ELR (cell line): ENCODE data around the gene LRRFIP2.
"Not testable (repeated sequence)": the region's sequence is repeated elsewhere in the genome, so short reads cannot be mapped to it uniquely, and the experiment has no call there.

Experiments used
- DNase-seq: peaks from one replicate; pipeline ENCODE4 v3.0.0-alpha.2; 2015; ENCODE audit warnings: low read depth

Gene LRRFIP2

GRCh38 chr3:37143821-37144220 lies 30.6 kb downstream of the LRRFIP2 start:
- DNase-seq = no peak

DNA sequence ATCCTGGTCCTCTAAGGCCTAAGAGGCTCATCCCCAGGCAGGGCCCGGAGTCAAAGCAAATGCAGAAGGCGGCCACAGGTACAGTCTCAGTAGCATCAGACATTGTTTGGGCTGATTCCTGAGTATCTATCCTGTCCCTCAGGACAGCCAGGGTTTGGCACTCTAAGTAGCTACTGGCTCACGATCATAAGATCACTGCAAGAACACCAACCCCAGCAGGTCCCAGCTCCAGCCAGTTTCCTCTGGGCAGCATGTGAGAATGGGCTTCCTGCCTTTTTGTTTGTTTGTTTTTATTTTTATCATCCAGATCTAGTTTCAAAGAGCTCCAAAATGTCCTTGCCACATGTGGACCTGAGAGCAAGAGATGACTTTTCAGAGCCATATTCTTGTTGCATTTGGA lies 32.7 kb downstream of the LRRFIP2 start:
- DNase-seq = no peak

DNA sequence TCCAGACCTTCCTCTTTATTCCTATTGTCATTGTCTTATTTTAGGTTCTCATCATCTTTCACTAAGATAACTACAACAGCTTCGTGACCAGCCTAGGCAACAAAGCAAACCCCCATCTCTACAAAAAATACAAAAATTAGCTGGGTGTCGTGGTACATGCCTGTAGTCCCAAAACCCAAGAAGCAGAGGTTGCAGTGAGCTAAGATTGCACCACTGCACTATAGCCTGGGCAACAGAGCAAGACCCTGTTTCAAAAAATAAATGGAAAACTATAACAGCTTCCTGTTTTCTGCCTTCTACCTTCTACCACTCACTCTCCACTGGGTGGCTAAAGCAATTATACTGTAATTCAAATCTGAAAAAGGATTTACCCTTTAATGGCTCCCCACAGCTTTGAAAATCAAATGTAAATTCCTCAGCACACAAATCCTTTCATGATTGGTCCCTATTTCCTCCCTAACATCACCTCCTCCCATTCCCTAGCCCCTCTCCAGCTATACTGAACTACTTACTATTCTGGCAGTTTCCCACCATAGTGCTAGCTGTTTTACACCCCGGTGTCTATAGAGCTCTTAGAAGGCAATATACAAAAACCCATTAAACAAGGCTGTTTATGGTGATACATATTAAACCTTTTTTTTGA lies 33.4 kb downstream of the LRRFIP2 start:
- no peak for DNase-seq

GRCh38 chr3:37139567-37140052 lies 34.8 kb downstream of the LRRFIP2 start:
- DNase-seq = no peak

GRCh38 chr3:37138816-37139215 lies 35.6 kb downstream of the LRRFIP2 start:
- DNase-seq = peak; percentile 24

DNA sequence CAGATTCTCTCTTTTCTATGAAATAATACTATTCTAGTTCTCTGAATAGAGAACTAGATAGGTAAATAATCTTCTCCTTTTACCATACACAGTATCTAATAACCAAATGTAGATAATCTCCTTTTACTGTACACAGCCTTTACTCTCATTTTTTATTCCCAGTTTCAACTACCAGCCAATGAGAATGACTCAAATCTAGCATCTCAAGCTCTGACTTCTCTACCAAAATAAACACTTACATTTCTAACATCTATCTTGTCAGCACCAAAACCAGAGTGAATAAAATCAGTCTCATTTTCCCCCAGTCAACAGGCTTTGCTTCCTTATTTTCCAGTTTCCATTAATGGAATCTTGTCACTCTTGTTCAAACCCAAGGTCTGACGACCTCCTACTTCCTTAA lies 36.9 kb downstream of the LRRFIP2 start:
- no peak for DNase-seq

- no peak for DNase-seq
Measured at GRCh38 chr3:37136067-37136466, 38.3 kb downstream of the LRRFIP2 start.

DNA sequence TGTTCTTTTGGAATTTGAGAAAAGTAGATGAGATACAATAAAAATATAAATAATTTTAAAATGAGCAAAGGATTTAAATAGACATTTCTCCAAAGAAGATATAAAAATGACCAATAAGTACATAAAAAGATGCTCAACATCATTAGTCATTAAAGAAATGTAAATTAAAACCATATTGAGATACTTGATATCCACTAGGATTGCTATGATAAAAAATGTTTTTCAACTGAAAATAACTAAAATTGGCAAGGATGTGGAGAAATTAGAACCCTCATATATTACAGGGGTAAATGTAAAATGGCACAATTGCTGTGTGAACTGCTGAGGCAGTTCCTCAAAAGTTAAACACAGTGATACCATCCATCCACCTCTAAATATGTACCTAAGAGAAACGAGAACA lies 38.8 kb downstream of the LRRFIP2 start:
- DNase-seq = no peak

DNA sequence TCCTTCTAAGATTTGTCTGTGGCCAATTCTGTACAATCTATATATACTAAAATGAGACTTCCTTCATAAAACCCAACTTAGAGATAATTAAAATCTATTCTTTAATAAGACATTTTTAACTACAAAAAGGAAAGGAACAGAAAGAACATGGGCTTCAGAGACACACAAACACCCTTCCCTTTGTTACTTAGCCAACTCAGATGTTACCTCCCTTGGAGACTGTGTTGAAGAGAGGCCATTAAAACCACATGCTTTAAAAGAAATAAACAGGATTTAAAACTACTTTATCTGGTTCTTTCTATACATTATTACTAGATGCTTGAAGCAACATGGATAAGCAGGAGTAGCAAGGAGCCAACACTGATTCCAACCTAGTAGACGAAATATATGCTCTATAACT lies 42.0 kb downstream of the LRRFIP2 start:
- no peak for DNase-seq

- no peak for DNase-seq
Measured at GRCh38 chr3:37131860-37132144, 42.6 kb downstream of the LRRFIP2 start.

- no peak for DNase-seq
Measured at GRCh38 chr3:37130984-37131859, 43.2 kb downstream of the LRRFIP2 start.

DNA sequence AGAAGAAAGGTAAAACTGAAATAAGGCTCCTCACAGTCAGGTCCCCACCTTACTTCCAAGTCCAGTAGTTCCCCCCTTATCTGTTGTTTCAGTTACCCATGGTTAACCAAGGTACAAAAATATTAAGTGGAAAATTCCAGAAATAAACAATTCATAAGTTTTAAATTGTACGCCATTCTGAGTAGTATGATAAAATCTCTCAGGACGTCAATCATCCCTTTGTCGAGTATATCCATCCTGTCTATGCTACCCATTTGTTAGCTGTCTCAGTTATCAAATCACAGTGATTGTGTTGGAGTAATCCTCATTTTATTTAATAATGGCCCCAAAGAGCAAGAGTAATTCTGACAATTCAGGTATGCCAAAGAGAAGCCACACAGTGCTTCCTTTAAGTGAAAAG lies 43.9 kb downstream of the LRRFIP2 start:
- no peak for DNase-seq

- peak; percentile 85 for DNase-seq
Measured at GRCh38 chr3:37129871-37130270, 44.5 kb downstream of the LRRFIP2 start.

DNA sequence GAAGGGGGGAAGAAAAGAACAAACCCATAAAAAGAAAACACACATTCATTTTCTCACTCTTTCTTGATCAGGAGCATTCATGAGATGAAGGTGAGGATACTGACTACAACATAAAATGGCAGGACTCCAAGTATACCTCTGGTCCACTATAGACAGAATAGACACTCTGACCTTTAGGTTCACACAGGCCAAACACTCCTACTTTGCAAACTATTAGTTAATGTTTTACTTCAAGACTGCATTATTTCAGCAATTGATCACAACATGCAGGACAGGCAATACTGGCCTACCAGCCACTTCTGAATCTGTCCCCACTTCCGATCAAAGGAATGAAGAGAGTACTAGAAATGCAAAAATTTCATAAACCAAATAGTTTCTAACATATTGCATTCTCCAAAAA lies 47.0 kb downstream of the LRRFIP2 start:
- DNase-seq = no peak

- DNase-seq = no peak
Measured at GRCh38 chr3:37126856-37127255, 47.5 kb downstream of the LRRFIP2 start.

- no peak for DNase-seq
Measured at GRCh38 chr3:37125195-37126073, 48.9 kb downstream of the LRRFIP2 start.

DNA sequence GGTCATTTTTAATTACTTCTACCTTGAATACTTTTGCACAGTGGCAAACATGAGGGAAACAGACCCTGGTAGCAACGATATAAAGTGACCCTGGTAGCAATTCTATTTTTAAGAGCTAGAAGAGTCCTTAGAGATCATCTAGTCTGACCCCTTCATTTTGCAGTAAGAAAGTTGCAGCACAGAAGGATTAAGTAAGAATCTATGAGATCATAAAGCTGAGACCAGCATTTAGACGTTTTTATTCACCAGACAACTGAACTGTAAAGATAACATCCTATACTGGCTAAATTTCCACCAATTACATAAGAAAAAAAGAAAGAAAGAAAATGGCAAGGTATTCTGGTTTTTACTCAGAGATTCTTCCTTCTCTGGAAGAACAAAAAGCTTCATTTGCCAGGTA lies 49.9 kb downstream of the LRRFIP2 start:
- DNase-seq = no peak

DNA sequence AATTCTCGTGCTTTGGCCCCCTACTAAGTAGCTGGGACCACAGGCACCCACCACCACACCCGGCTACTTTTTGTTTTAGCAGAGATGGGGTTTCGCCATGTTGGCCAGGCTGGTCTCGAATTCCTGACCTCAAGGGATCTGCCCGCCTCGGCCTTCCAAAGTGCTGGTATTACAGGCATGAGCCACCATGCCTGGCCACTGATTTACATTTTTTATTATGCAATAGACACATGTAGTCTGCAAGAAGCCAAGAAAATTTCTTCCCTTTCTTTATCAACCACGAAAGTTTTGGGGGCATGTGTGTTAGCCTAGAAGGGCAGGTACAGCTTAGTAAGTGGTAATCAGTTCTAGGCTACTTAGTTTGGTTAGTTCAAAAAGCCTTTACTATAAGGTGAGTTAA lies 51.1 kb downstream of the LRRFIP2 start:
- DNase-seq = no peak

DNA sequence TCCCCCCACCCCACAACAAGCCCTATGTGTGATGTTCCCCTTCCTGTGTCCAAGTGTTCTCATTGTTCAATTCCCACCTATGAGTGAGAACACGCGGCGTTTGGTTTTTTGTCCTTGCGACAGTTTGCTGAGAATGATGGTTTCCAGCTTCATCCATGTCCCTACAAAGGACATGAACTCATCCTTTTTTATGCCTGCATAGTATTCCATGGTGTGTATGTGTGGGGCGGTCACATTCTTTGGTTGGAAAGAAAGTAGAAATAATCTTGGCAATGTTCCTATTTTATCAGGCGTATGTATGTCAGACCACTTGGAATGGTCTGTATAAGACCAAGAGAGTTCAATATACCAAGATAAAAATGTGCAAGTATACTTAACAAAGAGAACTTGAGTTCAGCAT lies 52.3 kb downstream of the LRRFIP2 start:
- DNase-seq = not testable (repeated sequence)

- no peak for DNase-seq
Measured at GRCh38 chr3:37118163-37118562, 56.2 kb downstream of the LRRFIP2 start.

- DNase-seq = no peak
Measured at GRCh38 chr3:37117548-37117947, 56.8 kb downstream of the LRRFIP2 start.

DNA sequence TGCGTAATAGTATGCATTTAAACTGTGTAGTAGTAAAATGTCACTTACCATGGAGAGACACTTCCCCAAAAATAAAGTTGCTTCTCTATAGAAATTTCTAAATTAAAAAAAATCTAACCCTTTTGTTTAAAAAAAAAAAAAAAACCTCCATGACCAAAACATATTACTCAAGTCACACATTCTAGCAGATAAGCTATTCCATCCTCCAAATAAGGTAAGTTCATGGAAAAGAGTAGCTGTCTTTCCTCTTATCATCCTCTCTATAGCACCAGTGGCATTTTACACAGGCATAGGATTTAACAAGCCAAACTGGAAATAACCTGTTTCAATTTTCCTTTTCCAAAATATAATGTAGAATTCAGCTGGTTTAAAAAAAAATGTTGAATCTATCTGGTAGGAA lies 57.4 kb downstream of the LRRFIP2 start:
- DNase-seq = no peak

GRCh38 chr3:37115446-37115845 lies 58.9 kb downstream of the LRRFIP2 start:
- peak; percentile 55 for DNase-seq
